Ishikawa (cell line): ENCODE data around the gene SLC22A31.

Experiments
- CREB1 ChIP-seq: IDR thresholded peaks from 2 replicates; pipeline ENCODE4 v1.6.1; 2012; ENCODE audit warnings: low read depth
- EP300 ChIP-seq: IDR thresholded peaks from 2 replicates; pipeline ENCODE4 v1.6.1; 2012; ENCODE audit warnings: borderline replicate concordance
- MAX ChIP-seq: IDR thresholded peaks from 2 replicates; pipeline ENCODE4 v1.6.1; 2012
- NFIC ChIP-seq: IDR thresholded peaks from 2 replicates; pipeline ENCODE4 v1.6.1; 2012
- RAD21 ChIP-seq: IDR thresholded peaks from 2 replicates; pipeline ENCODE4 v1.6.1; 2012; ENCODE audit warnings: low read depth
- REST ChIP-seq: IDR thresholded peaks from 2 replicates; pipeline ENCODE4 v1.6.1; 2012; ENCODE audit warnings: low read depth, mild to moderate bottlenecking
- TAF1 ChIP-seq: IDR thresholded peaks from 2 replicates; pipeline ENCODE4 v1.6.1; 2012; ENCODE audit warnings: low read depth, mild to moderate bottlenecking
- TCF12 ChIP-seq: IDR thresholded peaks from 2 replicates; pipeline ENCODE4 v1.6.1; 2012; ENCODE audit warnings: low read depth
- TEAD4 ChIP-seq: IDR thresholded peaks from 2 replicates; pipeline ENCODE4 v1.6.1; 2012
- USF1 ChIP-seq: IDR thresholded peaks from 2 replicates; pipeline ENCODE4 v1.6.1; 2012
- YY1 ChIP-seq: IDR thresholded peaks from 2 replicates; pipeline ENCODE4 v1.6.1; 2012; ENCODE audit warnings: low read depth

GRCh38 chr16:89173174-89173921, 27.0 kb downstream of the SLC22A31 start:
- TF ChIP-seq TAF1 (no peak), TEAD4 (no peak), REST (no peak), YY1 (no peak), EP300 (no peak), USF1 (no peak), RAD21 (no peak), MAX (no peak), TCF12 (no peak), NFIC (no peak), CREB1 (no peak)
